Measurements from ENCODE around the gene DNAI1.

DNA sequence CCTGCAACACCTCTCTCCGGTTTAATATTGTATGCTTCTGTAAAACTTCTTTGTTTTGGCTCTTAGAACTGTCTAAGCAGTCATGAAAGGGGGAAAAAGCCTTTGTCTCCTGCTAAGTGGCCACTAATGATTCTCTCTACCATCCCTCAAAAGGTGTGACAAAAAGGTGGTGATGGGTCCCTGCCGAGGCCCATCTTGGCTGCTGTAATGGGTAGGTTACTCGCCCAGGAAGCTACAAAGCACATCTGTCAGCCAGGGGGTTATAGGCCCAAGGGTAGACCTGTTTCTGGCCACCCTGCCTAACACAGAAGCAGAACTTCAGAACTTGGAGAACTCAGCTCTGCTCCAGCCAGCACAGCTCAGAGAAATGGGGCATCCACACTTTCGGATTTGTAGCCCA is 1.9 kb upstream of the DNAI1 start:
- TF ChIP-seq, protein P1, sequence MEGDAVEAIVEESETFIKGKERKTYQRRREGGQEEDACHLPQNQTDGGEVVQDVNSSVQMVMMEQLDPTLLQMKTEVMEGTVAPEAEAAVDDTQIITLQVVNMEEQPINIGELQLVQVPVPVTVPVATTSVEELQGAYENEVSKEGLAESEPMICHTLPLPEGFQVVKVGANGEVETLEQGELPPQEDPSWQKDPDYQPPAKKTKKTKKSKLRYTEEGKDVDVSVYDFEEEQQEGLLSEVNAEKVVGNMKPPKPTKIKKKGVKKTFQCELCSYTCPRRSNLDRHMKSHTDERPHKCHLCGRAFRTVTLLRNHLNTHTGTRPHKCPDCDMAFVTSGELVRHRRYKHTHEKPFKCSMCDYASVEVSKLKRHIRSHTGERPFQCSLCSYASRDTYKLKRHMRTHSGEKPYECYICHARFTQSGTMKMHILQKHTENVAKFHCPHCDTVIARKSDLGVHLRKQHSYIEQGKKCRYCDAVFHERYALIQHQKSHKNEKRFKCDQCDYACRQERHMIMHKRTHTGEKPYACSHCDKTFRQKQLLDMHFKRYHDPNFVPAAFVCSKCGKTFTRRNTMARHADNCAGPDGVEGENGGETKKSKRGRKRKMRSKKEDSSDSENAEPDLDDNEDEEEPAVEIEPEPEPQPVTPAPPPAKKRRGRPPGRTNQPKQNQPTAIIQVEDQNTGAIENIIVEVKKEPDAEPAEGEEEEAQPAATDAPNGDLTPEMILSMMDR (IDR thresholded peaks at IDR 0.05), result no peak
- TF ChIP-seq POLR2A (IDR thresholded peaks at IDR 0.05), result no peak

Data from esophagus squamous epithelium (tissue), 4 donors.